GM21737 (cell line): ENCODE results near the gene SLC6A11.

ENCODE experiments used
- ATAC-seq: cut with Tn5 transposase; IDR thresholded peaks from one replicate; pipeline ENCODE4 v1.9.1; 2021; ENCODE audit warnings: mild to moderate bottlenecking, moderate library complexity; ENCODE audit not compliant: unreplicated experiment

SLC6A11 gene

DNA sequence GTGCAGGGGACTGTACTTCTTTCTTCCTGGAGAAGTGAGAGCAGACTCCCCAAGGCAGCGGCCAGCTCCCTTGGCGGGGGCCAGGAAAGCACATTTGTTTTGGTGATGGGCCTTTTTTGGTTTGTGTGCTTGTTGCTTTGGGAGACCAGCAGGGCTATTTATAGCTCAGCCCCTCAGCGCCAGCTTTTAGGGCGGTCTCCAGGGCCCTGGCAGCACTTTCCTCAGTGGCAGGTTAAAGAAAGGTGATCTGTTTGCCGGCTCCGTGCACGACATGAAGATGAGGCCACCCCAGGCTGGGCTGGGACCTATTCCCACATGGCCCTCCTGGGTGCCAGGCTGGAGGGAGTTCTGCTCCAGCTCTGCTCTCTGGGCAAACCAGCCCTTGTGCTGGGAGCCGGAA, 21.8 kb downstream of the SLC6A11 start:
- no peak for ATAC-seq

DNA sequence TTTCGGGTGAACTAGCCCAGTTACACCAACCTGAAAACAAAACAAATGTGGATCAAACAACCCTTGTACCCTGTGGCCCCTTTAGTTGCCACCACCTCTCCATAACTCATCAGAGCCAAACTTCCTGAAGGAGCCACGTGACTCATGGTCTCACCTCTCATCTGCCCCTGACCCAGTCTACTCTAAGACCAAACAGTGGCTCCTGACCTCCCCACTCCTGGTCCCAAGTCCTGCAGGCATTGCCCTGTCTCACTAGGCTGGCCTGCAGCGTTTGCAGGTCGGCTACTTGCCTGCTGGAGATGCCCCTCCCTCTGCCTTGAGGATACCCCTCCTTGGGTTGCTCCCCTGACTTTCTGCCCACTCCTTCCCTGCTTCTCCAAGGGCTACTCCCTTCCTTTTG, 23.1 kb downstream of the SLC6A11 start:
- ATAC-seq, result no peak

DNA sequence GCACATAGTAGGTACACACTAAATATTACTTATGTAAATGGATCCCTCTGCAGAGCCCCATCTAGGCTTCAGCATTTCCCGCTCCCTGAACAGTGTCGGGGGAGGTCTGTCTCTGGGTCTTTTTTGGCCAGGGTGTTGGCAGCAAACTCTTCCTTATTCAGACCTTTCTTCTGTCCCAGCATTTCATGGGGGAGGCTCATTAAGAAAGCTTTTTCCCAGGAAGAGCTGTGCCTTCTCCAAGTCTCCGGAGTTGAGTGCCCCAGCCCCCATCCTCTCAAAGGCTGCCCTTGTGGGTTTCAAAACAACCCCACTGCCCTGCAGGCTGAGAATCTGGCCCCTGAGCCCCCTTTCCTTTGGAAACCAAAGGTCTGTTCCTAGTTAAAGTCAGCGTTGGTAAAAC, 25.1 kb downstream of the SLC6A11 start:
- no peak for ATAC-seq

DNA sequence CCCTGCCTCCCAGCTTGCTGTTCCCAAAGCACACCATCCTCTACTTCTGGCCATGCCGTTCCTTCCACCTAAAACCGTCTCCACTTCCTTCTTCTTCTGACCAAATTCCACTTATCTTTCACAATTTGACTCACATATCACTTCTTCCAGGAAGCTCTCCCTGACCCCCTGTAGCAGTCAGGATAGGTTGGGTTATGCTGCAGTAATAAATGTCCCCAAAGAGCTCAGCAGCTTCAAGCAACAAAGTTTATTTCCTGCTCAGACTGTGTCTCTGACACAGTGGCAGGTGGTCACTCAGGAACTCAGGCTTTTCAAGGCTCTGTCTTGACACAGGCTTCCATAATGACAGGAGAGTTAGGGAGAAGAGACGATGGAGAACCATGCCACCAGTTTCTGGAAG, 27.4 kb downstream of the SLC6A11 start:
- ATAC-seq, result no peak

DNA sequence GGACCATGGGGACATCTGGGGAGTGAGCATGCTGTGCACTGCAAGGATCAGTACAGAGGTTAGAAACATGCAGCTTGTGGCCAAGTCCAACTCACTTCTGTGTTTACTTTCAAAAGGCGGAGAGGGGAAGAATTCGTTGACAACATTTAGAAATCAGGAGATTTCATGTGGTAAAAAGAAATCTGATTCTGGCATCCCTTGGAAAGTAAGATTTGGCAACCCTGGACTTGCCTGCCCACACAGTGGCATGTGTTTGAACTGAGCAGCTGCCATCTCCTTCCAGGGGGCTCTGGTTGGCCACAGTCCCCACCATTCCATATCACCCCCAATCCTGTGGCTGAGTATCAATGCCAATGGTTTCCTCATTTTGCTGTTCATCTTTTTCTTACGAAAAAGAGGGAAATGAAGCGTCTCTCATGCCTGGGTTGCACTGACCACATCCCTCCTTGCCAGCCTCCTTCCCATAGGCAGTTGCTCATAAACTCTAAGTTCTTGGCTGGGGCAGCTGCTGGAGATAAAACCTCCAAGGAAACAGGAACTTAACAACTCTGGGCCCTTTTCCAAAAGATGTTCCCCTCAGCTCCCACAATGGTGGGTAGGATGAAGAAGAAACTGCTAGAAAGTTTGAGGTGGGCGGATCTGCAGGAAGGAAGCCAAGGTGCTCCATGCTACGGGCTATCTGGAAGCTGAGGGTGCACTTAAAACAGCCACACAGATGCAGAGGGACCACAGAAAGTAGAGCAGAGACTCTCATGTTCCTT, 29.2 kb downstream of the SLC6A11 start:
- no peak for ATAC-seq

DNA sequence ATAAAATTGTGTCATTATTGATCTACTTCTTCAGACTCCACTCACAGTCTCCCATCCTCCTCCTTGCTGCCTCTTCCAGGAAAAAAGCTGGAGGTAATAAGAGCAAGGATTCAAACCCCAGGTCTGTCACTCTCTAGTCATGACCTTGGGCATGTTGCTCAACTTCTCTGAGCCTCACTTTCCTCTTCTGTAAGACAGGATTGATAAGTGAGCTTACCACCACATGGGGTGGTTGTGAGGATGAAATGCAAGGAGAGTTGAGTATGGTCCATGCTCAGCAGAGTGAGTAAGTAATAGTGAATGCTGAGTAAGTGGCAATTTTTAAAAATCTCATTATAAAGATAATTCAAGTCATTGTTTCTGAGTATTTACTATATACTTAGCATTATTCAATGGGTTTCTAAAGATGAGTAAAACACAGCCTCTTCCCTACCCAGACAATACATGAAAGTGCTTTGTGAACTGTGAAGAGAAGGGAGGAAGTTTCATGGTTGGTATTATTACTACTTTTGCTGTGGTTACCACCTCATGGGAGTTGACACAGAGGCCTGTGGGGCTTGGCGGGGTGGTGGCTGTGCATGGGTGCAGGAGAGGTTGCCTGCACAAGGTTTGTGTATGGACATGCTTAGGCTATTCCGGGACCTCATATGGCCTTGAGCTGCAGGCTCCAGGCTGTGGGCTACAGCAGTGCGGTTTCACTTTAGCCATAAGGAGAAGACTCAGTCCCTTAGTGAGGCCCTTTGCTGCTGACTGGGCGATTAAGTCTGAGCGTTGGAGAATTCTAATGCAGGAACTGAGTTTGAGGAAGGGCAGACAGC, 30.0 kb downstream of the SLC6A11 start:
- no peak for ATAC-seq

DNA sequence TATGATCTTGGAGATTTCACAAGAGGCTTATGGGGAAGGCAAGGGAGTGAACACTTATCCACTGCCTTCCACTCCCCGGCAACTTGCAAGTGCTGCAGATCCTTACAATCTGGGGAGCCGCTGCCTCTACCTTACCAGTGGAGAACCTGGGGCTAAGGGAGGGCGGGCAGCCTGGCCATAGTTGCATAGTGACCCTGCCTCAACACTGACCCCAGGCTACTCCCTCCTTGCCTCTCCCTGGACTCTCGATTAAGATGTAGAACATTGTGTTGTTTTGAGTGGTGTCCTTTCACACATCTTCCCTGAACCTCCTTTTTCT, 30.6 kb downstream of the SLC6A11 start:
- ATAC-seq, result no peak

DNA sequence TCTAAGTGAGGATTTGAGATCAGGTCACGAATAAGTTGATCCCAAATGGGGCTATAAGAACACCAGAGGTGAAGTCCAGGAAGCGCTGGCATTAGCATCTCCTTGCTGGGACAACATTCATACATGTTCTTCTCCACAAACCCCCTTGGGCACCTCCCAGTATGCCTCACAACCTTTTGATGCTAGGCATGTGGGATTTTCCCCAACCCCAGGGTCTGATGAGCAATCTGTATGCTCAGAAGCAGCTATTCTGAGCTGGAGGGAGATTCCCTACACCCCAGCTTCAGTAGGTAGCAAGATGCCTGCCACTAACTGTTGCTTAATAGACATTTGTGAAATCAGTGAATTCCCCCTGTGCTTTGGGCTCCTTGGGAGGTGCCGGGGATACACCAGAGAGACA, 32.2 kb downstream of the SLC6A11 start:
- no peak for ATAC-seq

DNA sequence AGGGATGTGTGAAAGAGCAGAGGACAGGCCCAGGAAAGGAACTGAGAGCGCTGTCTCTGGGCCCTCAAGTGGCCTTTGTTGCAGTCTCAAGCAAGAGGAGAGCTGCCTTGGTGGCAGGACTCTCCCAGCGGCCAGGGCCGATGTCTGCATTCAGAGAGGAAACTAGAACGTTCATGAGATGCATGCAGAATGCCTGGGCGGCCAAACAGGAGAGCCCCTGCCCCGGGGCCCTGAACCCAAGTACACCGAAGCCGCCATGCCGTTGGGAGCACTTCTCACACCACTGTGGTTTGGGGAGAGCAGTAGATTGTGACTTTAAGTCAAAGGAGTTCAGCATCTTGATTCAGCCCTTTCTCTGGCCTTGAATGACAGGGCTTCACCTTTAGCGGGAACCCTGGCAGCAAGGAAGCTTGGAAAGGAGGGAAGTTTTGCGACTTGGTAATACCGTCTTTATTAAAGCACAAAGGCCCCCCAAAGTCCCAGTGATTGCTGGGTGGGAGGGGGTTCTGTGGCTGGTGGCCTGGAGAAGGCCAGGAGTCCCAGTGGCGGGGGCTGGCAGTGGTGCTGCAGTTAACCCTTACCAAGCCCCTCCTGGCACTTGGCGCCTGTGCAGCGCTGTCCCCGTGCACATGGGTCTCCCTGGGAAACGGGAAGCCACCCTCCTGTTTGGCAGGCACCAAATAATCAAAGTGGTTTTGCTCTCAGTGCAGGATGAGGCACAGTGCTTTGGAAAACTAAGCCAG, 36.2 kb downstream of the SLC6A11 start:
- ATAC-seq, result no peak

DNA sequence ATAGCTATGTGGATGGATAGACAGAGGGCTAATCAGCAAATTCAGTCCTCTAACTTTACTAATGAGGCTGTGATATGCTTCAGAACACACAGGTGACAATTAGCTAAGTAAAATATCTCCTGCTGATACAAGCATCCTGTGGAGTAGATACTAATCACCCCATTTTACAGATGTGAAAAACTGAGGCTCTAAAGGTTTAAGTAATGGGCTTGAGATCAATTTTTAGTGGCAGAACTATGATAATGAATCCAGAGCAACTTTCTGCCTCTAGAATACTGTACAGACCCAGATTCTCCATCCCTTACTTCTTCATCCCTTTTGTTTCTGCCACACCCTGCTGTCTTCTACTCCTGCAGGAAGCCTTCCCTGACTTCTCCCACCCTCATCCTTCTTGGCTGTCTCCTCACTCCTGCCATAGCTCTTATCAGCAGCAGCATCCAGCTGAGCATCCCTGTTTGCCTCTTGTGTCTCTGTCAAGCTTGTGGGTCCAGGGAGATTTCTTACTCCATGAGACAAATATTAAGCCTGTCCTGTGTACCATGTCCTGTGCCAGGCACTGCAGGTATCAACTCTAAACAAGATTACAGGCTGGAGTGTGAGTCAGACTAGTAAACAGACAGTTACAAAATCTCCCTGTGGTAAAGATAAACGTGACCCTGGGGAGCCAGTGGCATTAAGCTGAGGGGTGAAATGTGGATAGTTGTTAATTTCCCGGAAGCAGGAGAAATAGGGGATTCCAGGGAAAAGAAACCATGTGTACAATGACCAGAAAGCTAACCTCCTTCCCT, 39.2 kb downstream of the SLC6A11 start:
- no peak for ATAC-seq

DNA sequence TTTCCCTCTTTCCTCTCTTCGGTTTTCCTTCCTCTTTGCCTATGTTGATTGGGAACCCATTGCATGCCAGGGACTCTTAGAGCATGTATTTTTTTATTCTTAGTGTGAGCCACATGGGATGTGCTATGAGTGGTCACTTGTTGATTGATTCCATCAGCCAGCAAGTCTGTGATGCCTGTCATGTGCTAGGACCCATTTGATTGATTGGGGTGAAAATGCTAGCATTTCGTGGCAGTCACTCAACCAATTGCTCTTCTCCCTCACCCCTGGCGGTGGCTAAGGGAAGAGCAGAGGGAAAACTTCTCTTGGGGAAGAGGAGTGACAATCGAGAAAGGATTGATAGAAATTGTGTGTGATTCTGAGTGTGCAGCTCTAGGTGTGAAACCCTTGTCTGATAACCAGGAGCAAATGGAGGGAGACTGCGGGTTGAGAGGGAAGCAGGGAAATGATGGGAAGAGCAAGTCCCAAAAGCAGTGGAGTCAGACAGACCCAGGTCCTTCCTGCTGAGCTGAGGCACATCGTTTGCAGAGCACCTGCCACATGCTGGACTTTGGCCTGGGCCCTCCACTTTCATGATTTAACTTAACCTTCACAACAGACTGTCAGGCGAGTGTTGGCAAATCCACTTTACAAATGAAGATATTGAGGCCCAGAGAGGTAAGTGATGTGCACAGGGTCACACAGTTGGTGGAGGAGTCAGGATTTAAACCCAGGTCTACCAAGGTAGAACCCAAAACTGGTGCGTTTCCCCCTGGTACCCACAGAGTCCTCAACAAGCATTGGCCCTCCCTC, 40.0 kb downstream of the SLC6A11 start:
- no peak for ATAC-seq

DNA sequence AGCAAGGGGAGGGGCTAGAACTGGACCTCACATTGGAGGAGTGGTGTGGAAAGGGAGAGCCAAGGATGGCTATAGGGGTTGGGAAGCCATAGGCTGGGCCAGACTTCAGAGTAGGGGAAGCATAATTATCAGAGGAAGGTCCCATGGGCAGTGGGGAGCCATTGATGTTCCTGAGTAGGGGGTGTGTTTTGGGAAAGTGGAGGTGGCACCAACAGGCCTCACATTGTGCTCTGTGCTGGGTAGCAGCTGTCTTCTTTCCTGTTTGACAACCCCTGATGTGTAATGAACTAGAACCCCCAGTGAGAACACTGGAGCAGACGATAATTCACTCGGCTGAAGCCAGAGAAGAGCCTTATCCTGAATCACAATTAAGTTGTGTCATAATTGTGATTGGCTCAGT, 41.2 kb downstream of the SLC6A11 start:
- ATAC-seq, result no peak

DNA sequence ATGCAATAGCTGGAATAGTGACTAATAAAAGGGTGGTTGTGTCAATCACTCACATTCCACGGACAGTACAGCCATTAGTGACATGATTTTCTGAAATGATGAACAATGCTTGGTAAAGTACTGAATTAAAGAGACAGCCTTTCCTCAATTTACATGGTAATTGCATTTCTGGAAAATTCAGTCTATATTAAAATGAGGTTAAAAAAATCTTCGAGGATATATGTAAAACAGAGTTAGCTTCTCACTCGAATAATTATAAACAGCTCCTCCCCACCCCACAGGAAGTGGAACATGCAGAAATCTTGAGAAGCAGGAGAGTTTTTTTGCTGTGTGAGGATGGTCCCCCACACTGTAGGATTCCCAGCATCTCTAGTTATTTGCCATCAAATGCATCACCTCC, 42.1 kb downstream of the SLC6A11 start:
- no peak for ATAC-seq

DNA sequence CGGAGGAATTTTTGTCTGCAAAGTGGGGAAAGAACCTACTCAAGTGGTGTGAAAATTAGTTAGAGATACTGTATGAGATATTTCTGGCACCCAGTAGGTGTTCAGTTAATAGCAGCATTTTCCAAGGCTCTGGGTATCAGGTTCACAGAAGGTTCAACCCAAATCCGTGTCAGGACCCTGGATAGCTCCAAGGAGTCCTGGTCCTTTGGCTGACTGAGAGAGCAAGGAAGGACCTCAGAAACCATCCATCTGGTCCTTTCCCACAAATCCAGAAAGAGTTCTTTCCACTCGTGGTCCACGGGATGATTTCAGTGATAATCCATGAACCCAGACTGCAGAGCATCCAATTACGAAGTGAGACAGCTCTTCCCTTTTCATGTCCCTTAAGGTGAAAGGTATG, 51.4 kb downstream of the SLC6A11 start:
- ATAC-seq, result no peak

DNA sequence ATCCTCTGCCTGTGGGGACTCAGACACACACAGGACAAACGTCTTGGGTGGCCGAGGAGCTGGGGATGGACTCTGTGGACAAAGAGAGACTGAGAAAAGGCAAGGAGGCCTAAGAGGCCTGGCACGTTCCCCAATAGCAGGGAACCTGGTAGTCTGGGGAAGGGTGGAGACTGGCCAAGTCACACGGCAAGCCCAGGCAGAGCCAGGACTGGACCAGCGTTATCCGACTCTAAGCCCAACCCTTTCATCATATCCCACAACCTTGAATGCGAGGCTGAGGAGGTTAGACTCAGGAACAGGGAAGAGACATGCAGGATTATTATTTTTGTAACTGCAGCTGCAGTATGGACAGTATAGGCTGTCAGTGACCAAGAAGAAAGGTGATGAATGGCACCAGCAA, 53.4 kb downstream of the SLC6A11 start:
- no peak for ATAC-seq

DNA sequence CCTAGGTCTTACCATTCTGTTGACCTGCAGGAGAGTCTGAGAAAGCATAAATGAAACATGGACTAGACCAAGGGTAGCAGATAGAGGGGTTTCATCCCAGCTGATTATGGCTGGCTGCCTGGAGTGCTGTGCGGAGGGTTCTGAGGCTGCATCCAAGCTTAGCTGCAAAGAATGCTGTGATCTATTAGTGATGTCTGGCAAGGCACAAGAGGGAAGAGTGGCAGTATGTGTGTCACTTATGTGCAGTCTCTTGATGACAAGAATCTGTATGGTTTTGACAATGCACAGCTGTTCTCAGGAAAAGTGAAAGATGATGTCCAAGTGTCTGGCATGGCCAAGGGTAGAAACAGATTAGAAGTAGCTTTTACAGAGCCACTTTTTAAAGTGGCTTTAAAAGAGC, 54.3 kb downstream of the SLC6A11 start:
- no peak for ATAC-seq

DNA sequence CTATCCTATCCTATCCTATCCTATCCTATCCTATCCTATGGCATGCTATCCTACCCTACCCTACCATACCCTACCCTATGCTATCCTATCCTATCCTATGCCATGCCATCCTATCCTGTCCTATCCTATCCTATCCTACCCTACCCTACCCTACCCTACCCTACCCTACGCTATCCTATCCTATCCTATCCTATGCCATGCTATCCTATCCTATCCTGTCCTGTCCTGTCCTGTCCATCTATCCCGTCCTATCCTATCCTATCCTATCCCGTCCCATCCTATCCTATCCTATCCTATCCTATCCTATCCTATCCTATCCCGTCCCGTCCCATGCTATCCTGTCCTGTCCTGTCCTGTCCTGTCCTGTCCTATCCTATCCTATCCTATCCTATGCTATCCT, 57.4 kb downstream of the SLC6A11 start:
- no peak for ATAC-seq

DNA sequence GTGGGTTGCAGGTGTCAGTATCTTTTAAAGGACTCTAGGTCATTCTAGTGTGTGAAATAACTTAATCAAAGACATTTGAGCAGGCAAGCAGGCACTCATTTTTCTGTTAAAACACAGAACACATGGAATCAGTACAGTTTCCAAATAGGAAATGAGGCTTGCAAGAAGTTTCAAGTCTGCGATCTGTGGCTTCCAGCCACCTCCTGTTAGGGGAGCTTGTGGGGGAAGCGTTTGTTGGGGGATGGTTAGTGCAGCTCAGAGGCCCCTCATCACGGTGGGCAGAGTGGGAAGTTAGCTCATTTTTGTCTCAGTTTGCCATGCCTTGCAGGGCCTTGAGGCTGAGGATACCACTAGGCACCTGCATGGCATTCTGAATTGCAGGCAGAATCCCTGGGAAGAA, 59.9 kb downstream of the SLC6A11 start:
- no peak for ATAC-seq

DNA sequence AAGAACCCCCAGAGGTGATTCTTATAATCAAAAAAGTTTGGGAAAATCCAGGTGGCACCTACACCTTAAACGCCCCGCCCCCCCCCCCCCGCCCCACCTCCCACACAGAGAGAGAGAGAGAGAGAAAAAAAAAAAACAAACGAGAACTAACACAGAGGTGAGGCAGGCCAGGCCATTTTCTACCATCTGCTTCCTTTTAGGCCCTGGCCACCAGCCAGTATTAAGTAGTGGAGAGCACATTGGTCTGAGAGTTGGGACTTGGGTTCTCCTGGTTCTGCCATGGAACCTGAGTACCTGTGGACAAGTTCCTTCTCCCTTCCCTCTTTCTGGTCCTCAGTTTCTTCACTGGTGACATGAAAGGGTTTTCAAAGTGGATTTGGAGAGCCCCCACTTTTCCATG, 60.6 kb downstream of the SLC6A11 start:
- ATAC-seq, result no peak

DNA sequence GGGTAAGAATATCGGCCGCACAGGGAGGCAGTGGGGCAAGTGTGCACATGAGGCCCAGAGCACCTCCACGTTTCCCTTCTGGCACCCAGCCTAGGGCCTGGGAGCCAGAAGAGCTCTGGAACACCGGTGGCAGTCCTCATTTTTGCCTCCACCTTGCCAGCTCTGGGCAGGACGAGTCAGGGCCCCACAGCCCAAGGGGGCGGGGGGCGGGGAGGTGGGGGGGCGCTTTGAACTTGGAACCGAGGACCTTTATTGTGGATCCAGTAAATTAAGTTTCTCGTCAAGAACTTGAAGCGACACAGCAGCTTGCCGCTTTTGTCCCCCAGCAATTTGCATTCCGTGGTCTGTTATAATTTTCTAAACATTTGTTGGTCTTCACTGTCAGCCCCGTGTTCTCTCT, 66.8 kb downstream of the SLC6A11 start:
- ATAC-seq, result no peak
